Measurements from ENCODE around the gene PDE10A. TPM values are rescaled to one million over a fixed set of nuclear protein-coding genes. Genes with fewer than 3 reads are reported as not detected.

The PDE10A gene
- total and polyA plus RNA-seq, 2 of the 13 experiments (the other 11 are each of a cell fraction or from before 2014, with no cell fraction given): not detected

GRCh38 chr6:165662041-165662748, 846 bp downstream of the PDE10A start (continued):
- TF ChIP-seq ZNF776 (CRISPR knock-in tag; IDR thresholded peaks at IDR 0.05): no peak
- TF ChIP-seq ZNF512 (CRISPR knock-in tag; IDR thresholded peaks at IDR 0.05): no peak
- TF ChIP-seq NCOA2 (CRISPR knock-in tag; IDR thresholded peaks at IDR 0.05): no peak
- no peak for TF ChIP-seq FOXC1 (CRISPR knock-in tag; IDR thresholded peaks at IDR 0.05; ENCODE audit: borderline replicate concordance)
- no peak for TF ChIP-seq SMC3 (IDR thresholded peaks at IDR 0.05; ENCODE audit: low read length)
- TF ChIP-seq ZNF607 (CRISPR knock-in tag; IDR thresholded peaks at IDR 0.05; ENCODE audit: borderline replicate concordance): no peak
- TF ChIP-seq SNAI1 (CRISPR knock-in tag; IDR thresholded peaks at IDR 0.05; ENCODE audit: borderline replicate concordance): no peak

GRCh38 chr6:165661664-165662025, 1.4 kb downstream of the PDE10A start:
- Histone ChIP-seq H3K4me3 (replicated peaks in 1 of 3; ENCODE audit: insufficient read depth in 1 of 3, low read depth in 2 of 3, low read length in 3 of 3) (no peak overlapping the region), H2AFZ (ENCODE audit: low read length) (no peak overlapping the region), H3K36me3 (replicated peaks in 1 of 2; ENCODE audit: control insufficient read depth in 1 of 2, insufficient read depth in 2 of 2, low read length in 2 of 2) (no peaks in the 10 kb centered on the region), H4K20me1 (ENCODE audit: insufficient read depth, low read length) (no peaks in the 10 kb centered on the region), H3K27ac (ENCODE audit: extremely low read length, insufficient read depth, low read length) (no peak overlapping the region), H3K4me2 (ENCODE audit: low read depth, low read length) (no peak overlapping the region), H3K9ac (ENCODE audit: insufficient read depth, low read depth, low read length) (no peak overlapping the region), H3K79me2 (ENCODE audit: insufficient read depth, low read length) (no peaks in the 10 kb centered on the region), H3K4me1 (ENCODE audit: insufficient read depth, low read length) (no peaks in the 10 kb centered on the region), H3K27me3 (ENCODE audit: control insufficient read depth in 1 of 2, insufficient read depth in 2 of 2, low read length in 2 of 2) (peaks cover 14 to 62% of the 10 kb centered on the region in 2 experiments), H3K9me3 (ENCODE audit: low read length) (no peaks in the 10 kb centered on the region)
- CTCF ChIA-PET (ENCODE audit: low intra/inter-chr PET ratio, low total read pairs): no interaction called here
- BruUV-seq (replicated peaks): no TSS peak
- FAIRE-seq (no peak), DNase-seq (ENCODE audit: low spot score) (no peak), ATAC-seq (no peak)
- intact Hi-C loops (cut with micrococcal nuclease; ENCODE audit: unreplicated experiment): no loop called here
- no peak for TF ChIP-seq JUNB (CRISPR knock-in tag; IDR thresholded peaks at IDR 0.05; ENCODE audit: borderline replicate concordance)
- TF ChIP-seq SATB2 (CRISPR knock-in tag; IDR thresholded peaks at IDR 0.05): no peak
- TF ChIP-seq ZFAT (CRISPR knock-in tag; conservative IDR thresholded peaks at IDR 0.05): no peak
- TF ChIP-seq SCMH1 (CRISPR knock-in tag; IDR thresholded peaks at IDR 0.05; ENCODE audit: borderline replicate concordance): no peak
- no peak for TF ChIP-seq ZNF230 (CRISPR knock-in tag; IDR thresholded peaks at IDR 0.05)
- TF ChIP-seq RBAK (CRISPR knock-in tag; IDR thresholded peaks at IDR 0.05): no peak
- TF ChIP-seq SPEN (CRISPR knock-in tag; IDR thresholded peaks at IDR 0.05; ENCODE audit: low read depth): no peak
- no peak for TF ChIP-seq ZNF605 (CRISPR knock-in tag; IDR thresholded peaks at IDR 0.05)
- no peak for TF ChIP-seq NR0B2 (CRISPR knock-in tag; IDR thresholded peaks at IDR 0.05)
- in situ Hi-C loops (cut with HindIII; ENCODE audit: extremely low pct_ligation_motif_present, low pct_unique_long_range_greater_than_20kb): no loop called here
- 71% methylated on average over 36 of the region's 36 CpGs for WGBS (ENCODE audit: low lambda C conversion rate)
- POLR2A ChIA-PET: no interaction called here

Data from HepG2 (cell line).